K562 (cell line): Measurements from ENCODE around the gene MDH1B. TPM values are rescaled to one million over a fixed set of nuclear protein-coding genes. Genes with fewer than 3 reads are reported as not detected.

Experiments used
- ATAC-seq: fragments of 200-7000 bp; cut with Tn5 transposase; 3 replicates; pipeline ENCODE4 v1.9.1; 2020; ENCODE audit warnings: moderate library complexity
- BruUV-seq: library from RNA; stranded (reverse); fragments of 400-500 nt; replicated peaks from 2 replicates; lab custom pipeline; 2021; lab: Mats Ljungman, UMichigan
- CTCF ChIA-PET: fragments of 300-600 bp; formaldehyde crosslinking; extraction: SDS; loops from one replicate; lab custom pipeline; 2021; ENCODE audit warnings: low intra/inter-chr PET ratio; lab: Yijun Ruan, JAX
- POLR2A ChIA-PET: fragments of 300-600, 350-650 bp; sonication (Branson Sonifier 250); formaldehyde crosslinking; extraction: SDS; loops from one replicate; lab custom pipeline; 2021; ENCODE audit warnings: antibody characterized with exemption, inconsistent platforms; lab: Yijun Ruan, JAX
- DNase-seq, 4 experiments: peaks; one replicate each; pipeline versions ENCODE4 v3.0.0 to v3.0.0-alpha.2; 2011 to 2018; ENCODE audit warnings: low spot score in 3 of 4, mixed read lengths in 3 of 4; ENCODE audit errors: extremely low read depth in 1 of 4
- FAIRE-seq: peaks from 2 replicates; lab custom pipeline; 2011; peaks lifted over from hg19 to GRCh38; lab: Jason Lieb, UNC
- H2AFZ ChIP-seq: 2 replicates; pipeline ENCODE4 v1.6.0; 2011; ENCODE audit warnings: low read depth, low read length, control low read depth, inconsistent platforms
- H3K27ac ChIP-seq: fragments of 200-600 bp; 3 replicates; pipeline ENCODE4 v1.8.0; 2011; ENCODE audit warnings: low read depth, mild to moderate bottlenecking, control low read depth, inconsistent platforms, low read length, moderate library complexity, mixed read lengths; ENCODE audit errors: extremely low read depth
- H3K27me3 ChIP-seq, 2 experiments: fragments of 300-600 bp in 1 of 2; 2 replicates in 1 of 2; 3 replicates in 1 of 2; pipeline versions ENCODE4 v1.6.0 to v1.8.0; 2011; ENCODE audit warnings: inconsistent platforms in 2 of 2, low read length in 2 of 2, mild to moderate bottlenecking in 1 of 2, mixed read lengths in 1 of 2, moderate library complexity in 1 of 2; ENCODE audit not compliant: control insufficient read depth in 2 of 2, insufficient read depth in 2 of 2
- H3K36me3 ChIP-seq: fragments of 300-600 bp; 3 replicates; pipeline ENCODE4 v1.8.0; 2011; ENCODE audit warnings: mild to moderate bottlenecking, low read length, inconsistent platforms; ENCODE audit not compliant: control insufficient read depth, insufficient read depth
- H3K4me1 ChIP-seq, 2 experiments: fragments of 200-600 bp in 1 of 2; replicated peaks in 1 of 2; 2 replicates in 1 of 2; 3 replicates in 1 of 2; pipeline versions ENCODE4 v1.5.1 to v1.8.0; 2011; ENCODE audit warnings: inconsistent platforms in 2 of 2, low read length in 2 of 2, mild to moderate bottlenecking in 1 of 2, mixed read lengths in 1 of 2, moderate library complexity in 1 of 2; ENCODE audit not compliant: control insufficient read depth in 2 of 2, insufficient read depth in 2 of 2
- H3K4me2 ChIP-seq: 2 replicates; pipeline ENCODE4 v1.6.1; 2011; ENCODE audit warnings: low read length, control low read depth, inconsistent platforms, mixed read lengths; ENCODE audit not compliant: insufficient read depth
- H3K4me3 ChIP-seq: fragments of 200-600 bp; sonication (generic), shearing (Covaris generic); 2 replicates; pipeline ENCODE4 v1.5.1; 2016; ENCODE audit warnings: control low read depth, inconsistent platforms
- H3K79me2 ChIP-seq: fragments of 200-600 bp; 3 replicates; pipeline ENCODE4 v1.8.0; 2011; ENCODE audit warnings: low read length, inconsistent platforms; ENCODE audit not compliant: control insufficient read depth, insufficient read depth
- H3K9ac ChIP-seq, 2 experiments: 2 replicates each; pipeline versions ENCODE4 v1.6.0 to v1.6.1; 2011; ENCODE audit warnings: low read depth in 2 of 2, low read length in 2 of 2, control low read depth in 1 of 2, inconsistent platforms in 1 of 2, mild to moderate bottlenecking in 1 of 2, mixed read lengths in 1 of 2; ENCODE audit not compliant: insufficient read depth in 1 of 2
- H3K9me1 ChIP-seq: one replicate; pipeline ENCODE4 v1.6.0; 2011; ENCODE audit warnings: inconsistent platforms, mild to moderate bottlenecking, low read length, moderate library complexity; ENCODE audit not compliant: control insufficient read depth, insufficient read depth
- H3K9me3 ChIP-seq: replicated peaks from 2 replicates; pipeline ENCODE4 v1.5.1; 2011; ENCODE audit warnings: low read depth, low read length, inconsistent platforms; ENCODE audit not compliant: control insufficient read depth, insufficient read depth
- H4K20me1 ChIP-seq: replicated peaks from 2 replicates; pipeline ENCODE4 v1.6.1; 2011; ENCODE audit warnings: low read length, inconsistent platforms, mixed read lengths; ENCODE audit not compliant: control insufficient read depth, insufficient read depth
- BACH1 ChIP-seq: fragments of 200-800 bp; sonication (Bioruptor generic); IDR thresholded peaks from 2 replicates; pipeline ENCODE4 v1.6.1; 2016; ENCODE audit warnings: missing genetic modification characterization, missing compliant biosample characterization
- C11orf30 ChIP-seq: fragments of 450-650 bp; IDR thresholded peaks from 2 replicates; pipeline ENCODE4 v1.6.1; 2016; ENCODE audit warnings: low read depth, mild to moderate bottlenecking
- CBX3 ChIP-seq, 2 experiments: IDR thresholded peaks; 1 replicate in 1 of 2; 2 replicates in 1 of 2; pipeline ENCODE4 v1.6.1; 2012; ENCODE audit warnings: inconsistent platforms in 2 of 2, low read length in 2 of 2, borderline replicate concordance in 1 of 2, control low read depth in 1 of 2
- DMBX1 ChIP-seq: fragments of 250-450 bp; sonication (Bioruptor Pico); IDR thresholded peaks from 2 replicates; pipeline ENCODE4 v1.8.0; 2022; ENCODE audit warnings: inconsistent platforms, mild to moderate bottlenecking, moderate library complexity, borderline replicate concordance
- ETV1 ChIP-seq: fragments of 450-650 bp; conservative IDR thresholded peaks from 2 replicates; pipeline ENCODE4 v1.6.1; 2016; ENCODE audit warnings: missing genetic modification characterization, control low read depth, low read depth, missing compliant biosample characterization
- GATAD2A ChIP-seq: fragments of 450-650 bp; IDR thresholded peaks from 2 replicates; pipeline ENCODE4 v1.6.1; 2017
- HMG20A ChIP-seq: fragments of 450-650 bp; formaldehyde crosslinking; conservative IDR thresholded peaks from 2 replicates; pipeline ENCODE4 v1.4.0; 2020; ENCODE audit warnings: mild to moderate bottlenecking, mixed read lengths
- POLR2B ChIP-seq: fragments of 450-650 bp; IDR thresholded peaks from 2 replicates; pipeline ENCODE4 v1.6.1; 2018; ENCODE audit warnings: low read depth; ENCODE audit not compliant: partially characterized antibody
- PURB ChIP-seq: sonication (generic); formaldehyde crosslinking; IDR thresholded peaks from 2 replicates; pipeline ENCODE4 v1.9.0; 2021; ENCODE audit warnings: low read depth, mild to moderate bottlenecking, missing genetic modification reagents
- SNRNP70 ChIP-seq: fragments of 200-400 bp; formaldehyde crosslinking; optimal IDR thresholded peaks from 2 replicates; pipeline ENCODE3; 2017; ENCODE audit warnings: low read depth, low read length
- STAT5B ChIP-seq: fragments of 250-450 bp; sonication (Bioruptor Pico); IDR thresholded peaks from 2 replicates; pipeline ENCODE4 v1.8.0; 2021; ENCODE audit warnings: mild to moderate bottlenecking, inconsistent platforms
- U2AF1 ChIP-seq: fragments of 200-400 bp; formaldehyde crosslinking; optimal IDR thresholded peaks from 2 replicates; pipeline ENCODE3; 2017; ENCODE audit warnings: mild to moderate bottlenecking, low read depth, low read length, moderate library complexity
- ZNF239 ChIP-seq: fragments of 250-450 bp; sonication (Bioruptor Pico); IDR thresholded peaks from 2 replicates; pipeline ENCODE4 v1.4.0; 2020; ENCODE audit warnings: mild to moderate bottlenecking
- ZNF316 ChIP-seq: fragments of 450-650 bp; IDR thresholded peaks from 2 replicates; pipeline ENCODE4 v1.6.1; 2016
- ZNF644 ChIP-seq: fragments of 200-800 bp; sonication (Bioruptor generic); IDR thresholded peaks from 2 replicates; pipeline ENCODE4 v1.6.1; 2016; ENCODE audit warnings: low read depth, missing genetic modification characterization, missing compliant biosample characterization
- ZNF655 ChIP-seq: fragments of 250-450 bp; sonication (Bioruptor Pico); IDR thresholded peaks from 2 replicates; pipeline ENCODE4 v1.5.0; 2021
- WGBS: fragments of 100-300 bp; shearing (Covaris generic); methylation state at CpG from one replicate; pipeline ENCODE4 v1.1.6; 2016; ENCODE audit warnings: low coverage, mixed read lengths; ENCODE audit not compliant: insufficient coverage; ENCODE audit errors: missing lambda C conversion rate; 5-methylcytosine and 5-hydroxymethylcytosine counted together
- in situ Hi-C: fragments of 300-500 bp; cut with MboI; formaldehyde crosslinking; loops from 4 replicates; pipeline ENCODE4 v1.15.0; 2018; ENCODE audit warnings: inconsistent platforms, mixed read lengths
- intact Hi-C: fragments of 100-400 bp; cut with micrococcal nuclease; formaldehyde crosslinking; loops from 2 replicates; pipeline ENCODE4 v1.14.2; 2022
- polyA plus RNA-seq, 8 experiments: library from polyadenylated mRNA; depleted of rRNA in 4 of 8; stranded (reverse) in 5 of 8; unstranded in 3 of 8; fragments of >200 nt; fragmentation: Nextera tagmentation in 2 of 8; fragmentation: Illumina TruSeq in 1 of 8; extraction: Ambion mirVana in 2 of 8; extraction: Trizol in 1 of 8; gene quantifications; 2 replicates each; pipeline versions ENCODE4 v1.2.1 to v1.2.3, GENCODE V29; 2011 to 2014; ENCODE audit warnings: inconsistent platforms in 1 of 8, missing spikeins in 1 of 8
- total RNA-seq, 7 experiments: library from RNA; depleted of rRNA in 6 of 7; stranded (reverse); fragments of >200 nt in 6 of 7; fragmentation: Illumina TruSeq in 2 of 7; extraction: Trizol in 2 of 7; gene quantifications; 2 replicates each; pipeline versions ENCODE4 v1.2.1 to v1.2.3, GENCODE V29; 2011 to 2021; ENCODE audit warnings: low replicate concordance in 1 of 7
- TF ChIP-seq, protein P1 (sequence below): sonication (generic); formaldehyde crosslinking; IDR thresholded peaks from 2 replicates; pipeline ENCODE4 v1.8.0; 2022; ENCODE audit warnings: missing genetic modification reagents, mild to moderate bottlenecking, borderline replicate concordance
- TF ChIP-seq, protein P2 (sequence below): fragments of 450-650 bp; formaldehyde crosslinking; IDR thresholded peaks from 2 replicates; pipeline ENCODE4 v1.4.0; 2022; ENCODE audit warnings: missing genetic modification characterization

Gene MDH1B
- total and polyA plus RNA-seq, 9 of the 15 experiments (the other 6 are each of a cell fraction or from before 2014, with no cell fraction given) = 0.06 to 0.16 (median 0.14) TPM; not detected in 5

DNA sequence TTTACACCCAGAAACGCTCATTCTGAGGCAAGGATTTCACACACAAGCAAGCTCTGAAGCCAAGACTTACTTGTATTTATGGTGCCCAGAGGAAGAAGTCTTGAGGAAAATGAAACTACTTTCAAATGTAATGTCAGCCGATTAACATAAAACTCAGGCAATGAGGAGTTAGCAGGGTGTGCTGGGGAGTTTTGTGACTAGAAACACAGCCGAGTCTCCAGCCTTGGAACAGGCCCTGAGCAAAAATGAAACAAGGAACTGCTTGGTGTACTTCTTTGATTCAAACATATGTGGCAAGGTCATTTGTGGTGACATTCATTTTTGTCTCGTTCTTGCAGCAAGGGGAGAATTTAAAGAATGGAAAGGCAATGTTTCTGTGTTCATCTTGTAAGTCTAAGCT, 51.4 kb downstream of the MDH1B start:
- no peak overlapping the region for H3K4me2 ChIP-seq
- ATAC-seq = no peak
- WGBS = 4% methylated on average over 4 of the region's 4 CpGs

GRCh38 chr2:206708286-206708685, 56.8 kb downstream of the MDH1B start:
- Histone ChIP-seq H3K27me3 (peaks cover 0 to 4% of the 10 kb centered on the region in 2 experiments; a peak in 2 of 5 replicates), H3K4me3 (no peak overlapping the region), H3K9ac (no peak overlapping the region), H3K36me3 (no peaks in the 10 kb centered on the region), H4K20me1 (no peaks in the 10 kb centered on the region), H3K79me2 (no peaks in the 10 kb centered on the region), H3K4me2 (no peak overlapping the region), H3K27ac (no peak overlapping the region), H3K4me1 (no peaks in the 10 kb centered on the region), H3K9me3 (no peaks in the 10 kb centered on the region), H3K9me1 (no peaks in the 10 kb centered on the region), H2AFZ (no peak overlapping the region)
- in situ Hi-C loops (no loop called here), intact Hi-C loops (no loop called here)
- DNase-seq (no peak), ATAC-seq (no peak), FAIRE-seq (no peak)
- CTCF ChIA-PET = no interaction called here
- 9% methylated on average over 5 of the region's 5 CpGs for WGBS
- no TSS peak for BruUV-seq
- POLR2A ChIA-PET = interaction anchor here (1.3 kb wide), 1 partner anchor 20 kb away, joined by 3 read pairs; no protein-coding TSS in a partner anchor
- TF ChIP-seq ZNF644 (tag) (no peak), POLR2B (no peak), CBX3 (IDR thresholded peaks at IDR 0.05; ENCODE audit: borderline replicate concordance in 1 of 2, low read length in 2 of 2) (no peak), ZNF655 (CRISPR knock-in tag) (no peak), ZNF316 (no peak), ZNF239 (CRISPR knock-in tag) (no peak), ETV1 (tag) (no peak), STAT5B (CRISPR knock-in tag) (no peak)
- TF ChIP-seq, protein P1, sequence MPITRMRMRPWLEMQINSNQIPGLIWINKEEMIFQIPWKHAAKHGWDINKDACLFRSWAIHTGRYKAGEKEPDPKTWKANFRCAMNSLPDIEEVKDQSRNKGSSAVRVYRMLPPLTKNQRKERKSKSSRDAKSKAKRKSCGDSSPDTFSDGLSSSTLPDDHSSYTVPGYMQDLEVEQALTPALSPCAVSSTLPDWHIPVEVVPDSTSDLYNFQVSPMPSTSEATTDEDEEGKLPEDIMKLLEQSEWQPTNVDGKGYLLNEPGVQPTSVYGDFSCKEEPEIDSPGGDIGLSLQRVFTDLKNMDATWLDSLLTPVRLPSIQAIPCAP (CRISPR knock-in tag) = no peak

More for the DNA sequence above, 51.4 kb downstream of the MDH1B start:
- FAIRE-seq (no peak), DNase-seq (no peak)
- POLR2A ChIA-PET = no interaction called here
- in situ Hi-C loops (no loop called here), intact Hi-C loops (no loop called here)
- H2AFZ ChIP-seq = no peak overlapping the region
- H3K4me3 ChIP-seq = no peak overlapping the region
- no peaks in the 10 kb centered on the region for H3K36me3 ChIP-seq
- no peaks in the 10 kb centered on the region for H4K20me1 ChIP-seq
- CTCF ChIA-PET = no interaction called here
- H3K79me2 ChIP-seq = no peaks in the 10 kb centered on the region
- TF ChIP-seq DMBX1 (CRISPR knock-in tag) = no peak
- TF ChIP-seq U2AF1 = no peak
- TF ChIP-seq GATAD2A = no peak
- no peak for TF ChIP-seq C11orf30
- TF ChIP-seq, protein P2, sequence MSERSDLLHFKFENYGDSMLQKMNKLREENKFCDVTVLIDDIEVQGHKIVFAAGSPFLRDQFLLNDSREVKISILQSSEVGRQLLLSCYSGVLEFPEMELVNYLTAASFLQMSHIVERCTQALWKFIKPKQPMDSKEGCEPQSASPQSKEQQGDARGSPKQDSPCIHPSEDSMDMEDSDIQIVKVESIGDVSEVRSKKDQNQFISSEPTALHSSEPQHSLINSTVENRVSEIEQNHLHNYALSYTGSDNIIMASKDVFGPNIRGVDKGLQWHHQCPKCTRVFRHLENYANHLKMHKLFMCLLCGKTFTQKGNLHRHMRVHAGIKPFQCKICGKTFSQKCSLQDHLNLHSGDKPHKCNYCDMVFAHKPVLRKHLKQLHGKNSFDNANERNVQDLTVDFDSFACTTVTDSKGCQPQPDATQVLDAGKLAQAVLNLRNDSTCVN (CRISPR knock-in tag) = no peak
- TF ChIP-seq HMG20A (CRISPR knock-in tag) = no peak
- TF ChIP-seq BACH1 (tag) = no peak
- TF ChIP-seq SNRNP70 = no peak
- no peak for TF ChIP-seq PURB (CRISPR knock-in tag)
- no peaks in the 10 kb centered on the region for H3K4me1 ChIP-seq
- H3K9me1 ChIP-seq = no peaks in the 10 kb centered on the region
- BruUV-seq = no TSS peak
- H3K9ac ChIP-seq = no peak overlapping the region
- no peaks in the 10 kb centered on the region for H3K9me3 ChIP-seq
- H3K27ac ChIP-seq = no peak overlapping the region
- no peaks in the 10 kb centered on the region; a peak in 1 of 5 replicates for H3K27me3 ChIP-seq
